ENCODE results near the gene ZNF521.

The ZNF521 gene

DNA sequence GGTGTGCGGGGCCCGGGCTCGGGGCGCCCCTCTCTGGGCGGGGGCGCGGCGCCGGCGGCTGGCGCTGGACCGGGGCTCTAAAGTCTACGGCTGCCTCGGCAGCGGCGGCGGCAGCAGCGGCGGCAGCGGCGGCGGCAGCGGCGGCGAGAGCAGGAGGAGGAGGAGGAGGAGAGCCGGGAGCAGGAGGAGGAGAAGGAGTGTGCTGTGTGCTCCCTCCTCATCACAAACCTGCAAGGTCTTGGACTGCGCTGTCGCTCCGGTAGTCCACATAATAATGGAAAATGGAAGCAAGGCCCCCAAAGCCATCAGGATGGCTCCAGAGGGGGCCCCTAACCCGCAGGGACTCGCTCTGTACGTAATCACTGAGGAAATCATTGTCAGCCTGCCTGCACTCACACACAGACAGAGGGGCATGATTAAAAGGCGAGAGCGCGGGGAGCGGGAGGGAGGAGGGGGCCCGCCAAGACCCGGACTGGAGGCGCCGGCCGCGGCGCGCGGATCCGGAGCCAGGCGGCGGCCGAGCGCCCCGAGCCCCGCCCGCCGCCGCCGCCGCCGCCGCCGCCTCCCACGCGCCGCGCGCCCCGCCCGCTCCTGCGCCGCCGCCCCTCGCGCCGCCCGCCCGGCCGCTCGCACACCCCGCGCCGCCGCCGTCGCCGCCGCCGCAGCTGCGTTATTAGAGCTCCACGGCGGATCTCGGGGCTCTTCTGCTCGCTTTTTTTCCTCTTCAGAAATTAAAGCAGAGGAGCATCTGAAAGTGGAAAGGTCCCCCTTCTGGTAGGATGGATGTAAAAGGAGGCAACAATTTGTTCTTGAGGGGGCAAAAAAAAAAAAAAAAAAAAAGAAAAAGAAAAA lies at the start of gene ZNF521:
Gene ZNF521, minus strand, starts transcription at position 390 of the 852 bp plus-strand sequence. CDS start 1,220 bp downstream, outside the sequence.
- in situ Hi-C loops (cut with MboI; ENCODE audit: low sequenced_read_pairs) = no loop called here

DNA sequence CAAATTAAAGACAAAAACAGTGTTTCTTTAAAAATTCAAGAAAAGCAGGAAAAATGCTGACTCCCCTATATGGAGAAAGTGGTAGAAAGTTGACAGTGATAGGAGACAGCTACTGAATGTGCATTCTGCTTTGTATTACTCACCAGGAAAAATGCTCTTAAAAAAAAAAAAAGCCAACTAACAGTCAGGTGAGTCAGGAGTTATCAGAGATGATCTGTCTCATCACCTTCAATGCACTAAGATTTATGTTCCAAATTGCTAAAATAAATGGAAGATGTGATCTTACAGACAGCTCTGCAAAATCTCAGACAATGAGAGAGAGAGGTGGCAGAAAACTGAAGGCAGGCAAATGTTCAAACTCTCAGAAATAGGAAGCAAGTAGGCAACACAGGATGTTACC lies 47.6 kb upstream of the ZNF521 start:
- in situ Hi-C loops (cut with MboI; ENCODE audit: low sequenced_read_pairs) = no loop called here

DNA sequence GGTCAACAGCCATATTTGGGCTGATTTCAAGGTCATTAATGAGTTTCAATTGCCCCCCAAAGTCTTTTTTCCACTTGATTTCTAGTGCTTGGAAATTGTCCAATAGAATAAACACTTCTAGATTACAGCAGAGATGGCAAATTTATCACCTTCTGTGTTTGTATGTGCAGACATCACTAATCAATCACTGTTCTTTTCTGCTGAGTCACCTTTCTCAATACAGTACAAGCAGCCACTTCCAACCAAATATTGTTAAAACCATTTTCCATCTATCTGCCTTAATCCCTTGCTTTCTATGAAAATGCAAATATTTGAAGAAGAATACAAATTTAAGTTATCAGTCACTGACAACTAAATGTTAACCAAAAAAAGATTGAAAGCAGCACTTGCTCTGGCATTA lies 40.2 kb upstream of the ZNF521 start:
- in situ Hi-C loops (cut with MboI; ENCODE audit: low sequenced_read_pairs) = no loop called here

DNA sequence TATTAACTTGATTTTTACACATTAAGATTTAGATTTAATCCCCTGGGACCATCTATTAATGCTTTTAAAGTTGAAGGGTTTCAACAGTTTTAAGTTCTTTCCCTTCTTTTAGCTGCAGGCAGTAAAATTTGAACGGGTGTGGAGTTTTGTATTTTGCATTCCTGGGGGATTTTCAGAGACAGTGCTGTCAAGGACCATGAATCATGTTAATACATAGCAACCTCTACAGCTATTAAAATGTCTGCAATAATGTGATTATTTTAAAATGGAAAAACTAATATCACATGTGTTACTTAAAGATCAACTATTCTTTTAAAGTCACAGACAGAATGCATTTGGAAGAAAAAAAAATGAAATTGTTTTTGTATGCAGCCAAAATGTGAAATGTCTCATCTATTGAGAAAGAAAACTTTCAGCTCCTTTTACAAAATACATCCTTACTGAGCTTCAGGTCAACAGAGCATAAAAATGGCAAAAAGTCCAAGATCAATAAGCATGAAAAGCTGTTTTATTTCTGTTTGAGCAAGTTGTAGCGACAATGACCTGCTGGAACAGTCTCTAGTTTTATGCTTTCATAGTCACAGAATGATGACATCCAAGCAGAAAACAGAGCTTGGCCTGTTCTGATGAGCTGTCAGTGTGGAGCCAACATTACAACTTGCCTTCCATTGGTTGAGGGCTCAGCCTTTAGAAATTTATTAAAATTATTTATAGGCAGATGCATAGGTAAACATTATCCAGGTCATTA lies 21.6 kb upstream of the ZNF521 start:
- in situ Hi-C loops (cut with MboI; ENCODE audit: low sequenced_read_pairs) = no loop called here

DNA sequence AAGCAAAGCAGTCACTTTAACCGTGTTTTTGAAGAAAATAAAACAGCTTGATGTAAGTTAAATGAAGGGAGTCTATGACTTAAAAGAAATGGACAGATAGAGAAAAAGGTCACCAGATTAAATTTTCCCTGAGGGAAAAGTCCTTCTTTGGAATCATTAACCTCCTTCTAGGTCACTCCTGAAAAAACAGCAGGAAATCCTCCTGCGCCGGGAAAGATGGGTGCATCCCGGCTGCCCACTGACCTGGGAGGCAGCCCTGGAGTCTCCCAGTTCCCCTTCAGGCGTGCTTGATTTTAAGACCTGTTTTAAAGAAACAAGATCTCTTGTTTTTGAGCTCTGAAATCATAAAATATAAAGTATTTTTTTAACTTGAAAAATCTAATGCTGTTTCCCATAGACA lies 18.4 kb upstream of the ZNF521 start:
- in situ Hi-C loops (cut with MboI; ENCODE audit: low sequenced_read_pairs) = no loop called here

DNA sequence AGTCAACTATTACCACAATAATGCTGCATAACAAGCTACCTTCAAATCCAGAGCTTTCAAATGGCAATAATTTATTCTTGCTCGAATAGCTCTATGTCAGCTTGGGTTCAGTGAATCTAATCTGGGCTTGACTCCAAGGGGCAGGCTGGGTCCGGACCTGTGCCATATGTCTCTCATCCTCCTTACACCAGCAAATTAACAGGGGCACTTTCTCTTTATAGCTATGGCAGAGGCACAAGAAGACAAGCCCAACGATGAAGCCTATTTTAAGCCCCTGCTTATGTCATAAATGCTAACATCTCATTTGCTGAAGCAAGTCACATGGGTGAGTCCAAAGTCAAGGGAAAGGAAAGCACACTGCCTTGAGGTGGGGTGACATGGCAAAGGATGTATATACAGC lies 13.3 kb upstream of the ZNF521 start:
- in situ Hi-C loops (cut with MboI; ENCODE audit: low sequenced_read_pairs) = no loop called here

DNA sequence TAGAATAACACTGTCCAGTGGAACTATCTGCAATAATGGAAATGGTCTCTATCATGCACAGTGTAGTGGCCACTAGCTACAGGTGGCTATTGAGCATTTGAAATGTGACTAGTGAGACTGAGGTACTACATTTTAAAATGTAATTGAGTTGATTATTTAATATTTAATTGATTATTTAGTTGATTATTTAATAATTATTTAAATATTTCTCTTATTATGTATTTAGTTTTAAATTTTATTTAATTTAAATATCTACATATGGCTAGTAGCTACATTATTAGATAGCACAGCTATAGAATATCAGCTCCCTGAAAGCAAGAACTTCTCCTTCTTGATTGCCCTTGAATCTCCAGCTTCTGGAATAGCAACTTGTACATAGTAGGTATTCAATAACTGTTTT lies 12.8 kb upstream of the ZNF521 start:
- in situ Hi-C loops (cut with MboI; ENCODE audit: low sequenced_read_pairs) = no loop called here

DNA sequence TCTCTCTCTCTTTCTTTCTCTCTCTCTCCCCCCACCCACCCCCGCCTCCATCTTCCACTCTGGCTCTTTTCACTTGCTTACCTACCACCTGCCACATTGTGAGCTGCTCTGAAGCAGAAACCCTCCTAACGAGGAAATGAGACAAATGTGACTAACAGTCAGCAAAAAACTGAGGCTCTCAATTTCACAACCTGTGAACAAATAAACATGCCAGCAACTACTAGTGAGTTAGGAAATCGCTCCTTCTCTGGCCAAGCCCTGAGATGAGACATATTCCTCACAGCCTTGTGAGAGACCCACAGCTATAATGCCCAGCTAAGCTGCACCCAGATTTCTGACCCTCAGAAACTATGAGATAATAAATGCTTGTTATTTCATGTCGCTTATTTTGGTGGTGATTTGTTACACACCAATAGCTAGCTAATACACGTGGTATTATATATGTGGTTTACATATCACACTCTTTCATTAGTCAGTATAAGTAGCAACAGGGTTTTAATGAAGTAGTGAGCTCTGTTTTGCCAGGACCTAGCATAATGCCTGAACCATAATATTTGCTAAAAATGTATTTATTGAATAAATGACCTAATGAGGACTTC lies 8.4 kb upstream of the ZNF521 start:
- in situ Hi-C loops (cut with MboI; ENCODE audit: low sequenced_read_pairs) = no loop called here

DNA sequence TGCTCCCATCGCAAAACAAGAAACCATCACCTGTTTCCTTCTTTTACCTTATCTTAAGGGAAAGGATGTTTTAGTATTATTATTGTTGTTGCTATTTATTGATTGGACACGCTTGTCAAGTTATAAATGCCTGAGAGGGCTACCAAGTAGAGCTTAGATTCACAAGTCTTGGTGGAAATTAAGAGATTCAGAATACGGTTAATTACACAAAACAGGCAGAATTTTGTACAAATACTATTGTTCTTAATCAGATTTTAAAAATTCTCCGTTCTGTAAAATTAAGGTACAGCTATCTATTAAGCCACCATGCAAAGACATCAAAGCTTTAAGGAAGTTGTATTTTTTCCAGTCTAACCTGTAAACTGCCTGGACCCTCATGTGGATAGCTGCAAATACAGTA lies 1.1 kb upstream of the ZNF521 start:
- in situ Hi-C loops (cut with MboI; ENCODE audit: low sequenced_read_pairs) = no loop called here

DNA sequence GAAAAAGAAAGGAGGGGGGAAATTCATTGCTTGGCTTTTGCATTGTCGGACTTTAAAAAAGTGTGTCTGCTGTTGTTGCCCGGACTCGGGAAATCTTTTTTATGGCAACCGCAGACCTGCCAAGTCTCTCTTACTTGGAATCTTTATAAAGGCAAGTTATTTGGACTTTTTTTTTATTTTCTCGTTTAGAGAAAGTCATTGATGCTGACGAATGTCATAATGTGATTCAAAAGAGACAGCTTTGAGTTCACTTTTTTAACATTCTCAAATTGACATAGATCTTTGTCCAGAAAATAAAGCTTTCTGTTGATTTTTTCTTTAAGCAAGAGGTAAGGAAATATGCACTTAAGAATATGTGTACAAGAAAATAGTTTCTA lies 651 bp upstream of the ZNF521 start:
- in situ Hi-C loops (cut with MboI; ENCODE audit: low sequenced_read_pairs) = no loop called here

DNA sequence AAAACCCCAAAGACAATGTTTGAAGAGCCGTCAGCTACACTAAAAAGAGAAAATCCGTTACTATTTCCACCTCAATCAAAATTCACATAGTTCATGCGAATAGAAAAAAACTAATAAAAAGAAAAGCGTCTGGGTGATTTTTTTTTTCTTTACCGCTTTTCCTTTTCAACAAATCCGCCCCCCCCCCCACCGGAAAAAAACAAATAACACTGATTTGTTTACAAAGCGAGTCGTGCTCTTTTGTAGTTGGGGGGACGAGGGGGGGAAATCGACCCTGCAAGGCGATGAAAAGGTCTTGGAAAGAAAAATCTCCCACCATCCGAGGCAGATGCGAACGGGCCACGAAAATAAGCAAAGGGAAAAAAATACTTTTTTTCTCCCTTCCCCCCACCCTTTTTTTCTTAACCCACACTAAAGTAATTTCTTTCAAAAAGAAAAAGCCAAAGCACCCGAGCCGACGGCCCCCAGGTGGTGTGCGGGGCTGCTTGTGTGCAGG lies 638 bp downstream of the ZNF521 start:
- in situ Hi-C loops (cut with MboI; ENCODE audit: low sequenced_read_pairs) = no loop called here

DNA sequence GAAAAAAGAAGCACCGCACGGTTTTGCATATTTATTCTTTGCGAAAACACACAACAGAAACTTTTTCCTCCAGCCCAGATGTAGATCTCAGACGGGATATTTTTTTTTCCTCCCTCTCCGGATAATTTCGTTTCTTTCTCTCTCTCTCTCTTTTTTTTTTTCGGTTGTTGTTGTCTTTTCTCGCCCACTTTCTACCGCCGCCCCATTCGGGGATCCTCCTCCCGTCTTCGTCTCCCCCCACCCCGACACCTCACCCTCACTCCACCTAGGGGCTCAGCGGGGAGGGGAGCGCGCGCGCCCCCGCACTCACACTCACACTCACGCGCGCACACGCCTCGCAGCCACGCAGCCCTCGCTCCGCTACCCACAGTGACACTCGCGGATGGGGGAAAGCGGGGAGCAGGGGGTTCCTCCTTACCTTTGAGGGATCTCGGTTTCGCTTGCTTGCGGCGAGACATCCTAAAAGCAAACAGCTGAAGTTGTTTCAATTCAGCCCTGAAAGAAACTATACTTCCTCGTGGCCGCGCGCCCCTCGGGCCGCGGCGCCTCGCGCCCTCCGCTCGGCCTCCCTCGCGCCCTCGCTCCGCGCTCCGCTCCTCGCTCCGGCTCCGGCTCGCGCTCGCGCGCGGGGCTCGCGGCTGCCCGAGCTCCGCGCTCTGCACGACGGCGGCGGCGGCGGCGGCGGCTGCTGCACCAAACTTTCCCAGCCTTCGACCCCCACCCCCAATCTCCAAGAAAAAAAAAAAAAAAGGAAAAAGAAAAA lies 1.3 kb downstream of the ZNF521 start:
- in situ Hi-C loops (cut with MboI; ENCODE audit: low sequenced_read_pairs) = no loop called here

DNA sequence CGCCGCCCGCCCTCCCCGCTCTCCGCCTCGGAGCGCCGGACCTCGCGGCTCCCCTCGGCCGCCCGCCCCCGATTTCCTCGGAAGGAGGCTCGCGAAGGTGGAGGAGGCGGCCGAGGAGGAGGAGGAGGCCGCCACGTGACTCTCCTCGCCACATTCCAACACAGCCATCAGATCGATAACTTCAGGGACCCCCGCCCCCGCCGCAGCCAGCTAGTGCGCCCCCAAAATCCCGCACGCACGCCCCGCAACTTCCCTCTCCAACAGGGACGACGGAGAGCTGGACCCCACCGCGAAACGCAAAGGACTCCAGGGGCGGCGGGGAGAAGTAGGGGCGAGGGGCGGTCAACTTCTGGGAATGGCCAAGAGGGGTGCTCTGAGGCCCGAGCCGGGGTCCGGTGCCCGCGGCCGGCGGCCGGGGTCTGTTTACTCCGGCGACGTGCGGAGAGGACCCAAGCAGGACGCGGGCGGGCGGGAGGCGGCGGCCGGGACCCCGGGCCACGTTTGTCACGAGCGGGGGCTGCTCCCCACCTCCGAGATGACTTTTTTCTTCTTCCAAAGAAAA lies 2.0 kb downstream of the ZNF521 start:
- in situ Hi-C loops (cut with MboI; ENCODE audit: low sequenced_read_pairs) = no loop called here

DNA sequence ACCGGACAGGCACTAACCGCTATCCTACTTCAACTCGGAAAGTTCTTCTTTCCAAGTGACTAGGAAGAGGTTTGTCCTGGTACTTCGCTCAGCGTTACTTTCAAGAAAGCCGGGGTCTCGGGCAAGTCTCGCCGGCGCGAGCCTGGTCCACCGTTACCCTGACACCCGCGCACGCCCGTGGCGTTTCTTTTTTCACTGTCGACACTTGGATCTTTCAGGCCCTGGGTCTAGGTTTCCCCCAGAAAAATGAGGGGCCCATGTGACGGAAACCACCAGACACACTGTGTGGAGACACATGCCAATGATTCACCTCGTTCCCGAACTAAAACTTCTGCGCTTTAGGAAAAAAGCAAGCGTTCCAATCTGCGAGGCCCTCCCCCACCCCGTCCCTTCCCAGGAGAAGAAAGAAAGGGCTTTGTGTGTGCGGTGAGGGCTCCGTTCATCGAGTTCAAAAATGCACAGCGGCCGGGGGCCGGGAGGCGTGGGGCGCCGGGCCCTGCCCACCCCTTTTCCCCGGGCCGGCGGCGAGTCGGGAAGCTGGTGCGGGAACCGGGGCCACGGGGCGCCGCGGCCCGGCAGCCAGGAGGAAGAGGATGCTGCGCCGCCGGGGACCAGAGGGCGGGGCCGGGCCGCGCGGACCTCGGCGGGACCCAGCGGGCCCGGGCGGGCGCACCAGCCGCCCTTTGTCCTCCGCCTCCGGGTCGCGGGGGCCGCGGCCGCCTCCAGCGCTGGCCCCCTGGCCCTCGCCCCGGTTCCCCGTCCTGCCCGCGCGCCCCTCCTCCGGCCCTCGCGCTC lies 2.6 kb downstream of the ZNF521 start:
- in situ Hi-C loops (cut with MboI; ENCODE audit: low sequenced_read_pairs) = no loop called here

DNA sequence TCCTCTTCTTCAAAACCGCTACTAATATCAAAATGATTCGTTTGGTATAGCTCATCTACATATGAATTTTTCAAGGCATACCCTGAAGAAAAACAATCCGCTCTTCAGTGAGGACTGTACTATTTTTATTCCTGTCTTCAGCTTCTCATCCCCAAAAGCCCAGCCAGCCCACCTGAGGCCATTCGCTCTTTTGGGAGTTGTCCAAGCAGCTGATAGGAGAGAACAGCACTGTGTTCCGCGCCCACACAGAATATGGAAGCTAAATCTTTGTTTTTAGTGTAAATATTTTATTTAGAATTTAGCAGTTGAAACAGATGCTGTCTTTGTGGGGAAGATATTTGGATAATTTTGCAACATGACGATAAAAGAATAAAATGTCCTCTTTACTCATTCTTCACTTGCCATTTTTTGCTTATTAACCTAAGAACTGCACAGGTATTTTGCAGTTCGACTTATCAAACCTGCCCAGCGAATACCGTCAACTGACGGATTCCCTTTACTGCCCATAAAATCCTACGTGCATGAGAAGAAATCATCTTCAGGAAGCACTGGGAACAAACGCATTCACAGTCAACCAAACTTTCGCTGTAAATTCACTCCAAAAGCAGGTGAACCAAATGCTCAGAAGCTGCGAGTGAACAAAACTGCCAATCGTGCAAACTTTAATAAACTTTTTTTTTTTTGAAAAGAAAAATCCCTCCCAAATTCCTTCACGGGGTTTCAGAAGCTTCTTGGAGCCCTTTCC lies 3.4 kb downstream of the ZNF521 start:
- in situ Hi-C loops (cut with MboI; ENCODE audit: low sequenced_read_pairs) = no loop called here

DNA sequence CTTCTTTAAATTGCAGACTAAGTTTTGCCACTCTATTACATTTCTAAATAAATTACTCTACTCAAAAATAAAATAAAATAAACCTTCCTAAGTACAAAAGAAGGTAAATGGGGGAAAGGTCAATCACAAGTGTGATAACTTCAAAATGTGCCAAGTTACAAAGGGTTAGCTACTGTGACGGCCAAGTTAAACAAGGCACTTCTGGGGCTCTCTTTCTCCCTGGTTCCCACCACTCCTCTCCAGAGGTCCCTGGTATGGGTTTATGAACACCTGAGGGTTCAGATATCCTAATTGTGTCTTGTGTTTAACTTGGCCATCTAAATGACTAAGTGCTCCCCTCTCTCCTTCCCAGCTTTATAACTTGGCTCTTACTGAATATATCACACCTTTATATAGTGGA lies 5.4 kb downstream of the ZNF521 start:
- in situ Hi-C loops (cut with MboI; ENCODE audit: low sequenced_read_pairs) = no loop called here

DNA sequence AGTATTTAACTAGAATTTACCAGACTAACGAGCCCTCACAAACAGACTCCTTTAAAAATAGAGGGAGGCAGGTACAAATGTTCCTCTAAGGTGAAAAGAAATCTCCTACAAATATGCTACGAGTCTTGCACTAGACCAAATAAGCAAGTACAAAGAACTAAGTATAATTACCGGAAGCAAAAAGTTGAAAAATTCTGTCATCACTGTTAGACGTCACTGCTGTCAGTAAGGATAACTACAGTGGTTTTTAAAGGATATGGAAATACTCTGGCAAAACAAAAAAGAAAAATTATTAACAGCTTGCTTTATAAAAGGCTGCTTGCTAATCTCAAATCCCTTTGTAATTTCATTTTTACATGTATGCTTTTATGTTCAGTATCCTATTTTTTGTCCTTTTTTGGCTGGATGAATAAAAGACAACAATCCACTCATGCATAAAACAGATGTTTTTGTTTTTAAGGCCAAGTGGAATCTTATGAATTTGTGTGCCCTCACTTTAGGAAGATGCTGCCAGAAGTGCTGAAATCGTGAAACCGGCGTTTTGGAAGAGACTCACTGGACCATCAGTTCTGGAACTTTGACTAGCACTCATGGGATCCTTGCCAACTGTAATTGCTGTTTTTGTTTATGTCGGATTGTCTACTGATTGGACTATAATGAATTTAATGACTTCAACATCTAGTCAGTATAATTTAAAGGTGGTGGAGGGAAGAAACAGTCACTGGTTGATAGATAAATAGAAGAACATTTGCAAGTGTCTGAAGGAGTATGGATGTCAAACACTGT lies 6.7 kb downstream of the ZNF521 start:
- in situ Hi-C loops (cut with MboI; ENCODE audit: low sequenced_read_pairs) = no loop called here

DNA sequence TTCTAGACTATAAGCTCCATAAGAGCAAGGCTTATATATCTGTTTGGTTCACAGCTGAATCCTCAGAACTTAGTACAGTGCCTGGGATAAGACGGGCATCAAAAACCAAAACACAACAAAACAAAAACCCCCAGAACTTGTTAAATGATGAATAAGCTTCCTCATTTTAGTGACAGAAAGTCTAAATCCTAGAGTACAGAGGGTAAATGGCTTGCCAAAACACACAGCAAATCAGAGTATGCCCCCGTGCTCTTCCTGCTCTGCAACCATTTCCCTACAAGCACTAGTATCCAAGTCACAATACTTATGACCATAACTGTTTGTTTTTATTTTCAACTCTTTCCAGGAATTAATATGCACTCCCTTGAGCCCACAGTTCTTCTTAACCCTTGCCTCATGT lies 10.1 kb downstream of the ZNF521 start:
- in situ Hi-C loops (cut with MboI; ENCODE audit: low sequenced_read_pairs) = no loop called here

All from HL-60/S4 treated with phorbol 12-myristate 13-acetate at 8.2 ng/mL for 4 days and 3 days (cell line).